HCT116 (cell line): ENCODE data around the gene COQ2. TPM values are rescaled to one million over a fixed set of nuclear protein-coding genes. Genes with fewer than 3 reads are reported as not detected.

ENCODE experiments used
- ATAC-seq: fragments of 200-7000 bp; cut with Tn5 transposase; 2 replicates; pipeline ENCODE4 v1.9.1; 2020; ENCODE audit warnings: mild to moderate bottlenecking, moderate library complexity
- BruUV-seq: library from RNA; stranded (reverse); fragments of 400-500 nt; replicated peaks from 2 replicates; lab custom pipeline; 2021; lab: Mats Ljungman, UMichigan
- CTCF ChIA-PET: fragments of 300-600 bp; sonication (Branson Sonifier 250); formaldehyde crosslinking; loops from one replicate; lab custom pipeline; 2021; ENCODE audit warnings: antibody characterized with exemption; lab: Charles Lee
- POLR2A ChIA-PET: fragments of 300-600, 350-600 bp; sonication (Branson Sonifier 250); formaldehyde crosslinking; loops from one replicate; lab custom pipeline; 2021; ENCODE audit warnings: antibody characterized with exemption; lab: Charles Lee
- RAD21 ChIA-PET, 2 experiments: fragments of 300-600 bp; sonication (Branson Sonifier 250); formaldehyde crosslinking; loops; one replicate each; lab custom pipeline; 2023; ENCODE audit warnings: low total read pairs in 2 of 2; ENCODE audit not compliant: uncharacterized antibody in 2 of 2, unreplicated experiment in 2 of 2, low non-redundant PET in 1 of 2; lab: Charles Lee
- DNase-seq: peaks from one replicate; pipeline ENCODE4 v3.0.0-alpha.2; 2010; ENCODE audit warnings: low read depth, low spot score
- H2AFZ ChIP-seq: fragments of 200-600 bp; shearing (Covaris generic), sonication (generic); 2 replicates; pipeline ENCODE4 v1.6.1; 2017; ENCODE audit warnings: low read depth, mixed run types, mixed read lengths, antibody characterized with exemption, low read length; ENCODE audit not compliant: poor library complexity, severe bottlenecking
- H3K27ac ChIP-seq: 2 replicates; pipeline ENCODE4 v1.5.1; 2012; ENCODE audit warnings: low read depth, low read length
- H3K27me3 ChIP-seq: fragments of 200-600 bp; sonication (generic); 2 replicates; pipeline ENCODE4 v1.6.1; 2016; ENCODE audit warnings: mixed run types, low read length, mixed read lengths; ENCODE audit not compliant: insufficient read depth
- H3K36me3 ChIP-seq, 2 experiments: fragments of 200-500 bp in 1 of 2; fragments of 200-600 bp in 1 of 2; sonication (Bioruptor generic) in 1 of 2; sonication (generic) in 1 of 2; 2 replicates each; pipeline versions ENCODE4 v1.5.1 to v1.6.1; 2014 to 2016; ENCODE audit warnings: low read length in 2 of 2, inconsistent platforms in 1 of 2, mixed read lengths in 1 of 2, mixed run types in 1 of 2; ENCODE audit not compliant: insufficient read depth in 2 of 2, control insufficient read depth in 1 of 2
- H3K4me1 ChIP-seq, 2 experiments: fragments of 200-600 bp in 1 of 2; sonication (generic) in 1 of 2; 2 replicates each; pipeline versions ENCODE4 v1.5.1 to v1.6.1; 2012 to 2017; ENCODE audit warnings: low read length in 2 of 2, inconsistent platforms in 1 of 2, mild to moderate bottlenecking in 1 of 2, mixed read lengths in 1 of 2, mixed run types in 1 of 2, moderate library complexity in 1 of 2; ENCODE audit not compliant: insufficient read depth in 2 of 2, control insufficient read depth in 1 of 2
- H3K4me2 ChIP-seq: fragments of 200-600 bp; sonication (generic); 2 replicates; pipeline ENCODE4 v1.6.1; 2017; ENCODE audit warnings: mixed run types, low read length, mixed read lengths
- H3K4me3 ChIP-seq, 2 experiments: fragments of 200-600 bp in 1 of 2; sonication (generic) in 1 of 2; replicated peaks in 1 of 2; 2 replicates each; pipeline ENCODE4 v1.5.1; 2011 to 2016; ENCODE audit warnings: low read length in 2 of 2, control low read depth in 1 of 2, low read depth in 1 of 2, mild to moderate bottlenecking in 1 of 2, mixed read lengths in 1 of 2, mixed run types in 1 of 2
- H3K79me2 ChIP-seq: fragments of 200-600 bp; sonication (generic); 2 replicates; pipeline ENCODE4 v1.6.1; 2017; ENCODE audit warnings: mild to moderate bottlenecking, mixed run types, low read length, moderate library complexity, mixed read lengths; ENCODE audit not compliant: insufficient read depth
- H3K9ac ChIP-seq: fragments of 200-600 bp; sonication (generic); 2 replicates; pipeline ENCODE4 v1.6.1; 2016; ENCODE audit warnings: low read length, mixed read lengths
- H3K9me2 ChIP-seq: fragments of 200-600 bp; sonication (generic), shearing (Covaris generic); 2 replicates; pipeline ENCODE4 v1.6.1; 2017; ENCODE audit warnings: mixed run types, mild to moderate bottlenecking, moderate library complexity; ENCODE audit not compliant: insufficient read depth
- H3K9me3 ChIP-seq, 2 experiments: fragments of 200-500 bp in 1 of 2; fragments of 200-600 bp in 1 of 2; sonication (Bioruptor generic) in 1 of 2; sonication (generic) in 1 of 2; 2 replicates each; pipeline ENCODE4 v1.6.1; 2014 to 2017; ENCODE audit warnings: low read length in 2 of 2, mixed read lengths in 2 of 2, inconsistent platforms in 1 of 2, low read depth in 1 of 2, mild to moderate bottlenecking in 1 of 2, mixed run types in 1 of 2, moderate library complexity in 1 of 2; ENCODE audit not compliant: control insufficient read depth in 1 of 2, insufficient read depth in 1 of 2
- H4K20me1 ChIP-seq: fragments of 200-600 bp; sonication (generic), shearing (Covaris generic); 2 replicates; pipeline ENCODE4 v1.6.1; 2017; ENCODE audit warnings: mixed run types, mild to moderate bottlenecking, moderate library complexity; ENCODE audit not compliant: insufficient read depth
- ATF3 ChIP-seq: IDR thresholded peaks from 2 replicates; pipeline ENCODE4 v1.6.1; 2012
- CBX3 ChIP-seq: IDR thresholded peaks from 2 replicates; pipeline ENCODE4 v1.6.1; 2012; ENCODE audit warnings: low read depth
- CTCF ChIP-seq, 3 experiments: fragments of 200-600 bp in 1 of 3; sonication (generic) in 1 of 3; IDR thresholded peaks in 2 of 3; conservative IDR thresholded peaks in 1 of 3; 2 replicates each; pipeline ENCODE4 v1.5.1; 2012 to 2017; ENCODE audit warnings: low read depth in 2 of 3, low read length in 2 of 3, antibody characterized with exemption in 1 of 3, borderline replicate concordance in 1 of 3, control low read depth in 1 of 3, mild to moderate bottlenecking in 1 of 3, mixed read lengths in 1 of 3, mixed run types in 1 of 3, moderate library complexity in 1 of 3; ENCODE audit not compliant: insufficient read depth in 1 of 3
- EGR1 ChIP-seq: IDR thresholded peaks from 2 replicates; pipeline ENCODE4 v1.6.1; 2012; ENCODE audit warnings: low read depth
- ELF1 ChIP-seq: IDR thresholded peaks from 2 replicates; pipeline ENCODE4 v1.6.1; 2012; ENCODE audit warnings: low read depth, borderline replicate concordance
- EZH2 ChIP-seq: fragments of 200-600 bp; sonication (generic); IDR thresholded peaks from 2 replicates; pipeline ENCODE4 v1.6.1; 2017; ENCODE audit warnings: antibody characterized with exemption, mixed run types
- EZH2phosphoT487 ChIP-seq: fragments of 200-600 bp; IDR thresholded peaks from 2 replicates; pipeline ENCODE4 v1.6.1; 2018; ENCODE audit warnings: antibody characterized with exemption, borderline replicate concordance
- JUND ChIP-seq: IDR thresholded peaks from 2 replicates; pipeline ENCODE4 v1.6.1; 2012
- MAX ChIP-seq: IDR thresholded peaks from 2 replicates; pipeline ENCODE4 v1.6.1; 2012
- POLR2A ChIP-seq: IDR thresholded peaks from 2 replicates; pipeline ENCODE4 v1.7.0; 2011; ENCODE audit warnings: borderline replicate concordance; ENCODE audit not compliant: insufficient read depth, insufficient read length; ENCODE audit errors: extremely low read depth
- RAD21 ChIP-seq: IDR thresholded peaks from 2 replicates; pipeline ENCODE4 v1.6.1; 2012; ENCODE audit warnings: low read depth, mild to moderate bottlenecking
- REST ChIP-seq: IDR thresholded peaks from 2 replicates; pipeline ENCODE4 v1.6.1; 2012; ENCODE audit warnings: low read depth
- SP1 ChIP-seq: IDR thresholded peaks from 2 replicates; pipeline ENCODE4 v1.6.1; 2012; ENCODE audit warnings: low read depth
- TCF7L2 ChIP-seq: IDR thresholded peaks from 2 replicates; pipeline ENCODE4 v1.7.0; 2011; ENCODE audit warnings: borderline replicate concordance, inconsistent platforms; ENCODE audit not compliant: insufficient read depth, insufficient read length; ENCODE audit errors: extremely low read depth
- ZBTB33 ChIP-seq: IDR thresholded peaks from 2 replicates; pipeline ENCODE4 v1.6.1; 2011; ENCODE audit warnings: mild to moderate bottlenecking, low read length, moderate library complexity; ENCODE audit not compliant: insufficient replicate concordance; ENCODE audit errors: extremely low read depth
- ZNF274 ChIP-seq: fragments of 200-500 bp; sonication (Bioruptor generic); IDR thresholded peaks from 2 replicates; pipeline ENCODE4 v1.6.1; 2014; ENCODE audit warnings: mild to moderate bottlenecking, low read depth, low read length, inconsistent platforms
- intact Hi-C: fragments of 100-400 bp; cut with micrococcal nuclease; formaldehyde crosslinking; loops from 2 replicates; pipeline ENCODE4 v1.10.0; 2022
- total RNA-seq: library from RNA; stranded (reverse); gene quantifications from one replicate; pipeline ENCODE4 v1.2.1, GENCODE V29; 2021; ENCODE audit not compliant: unreplicated experiment

Gene COQ2
- total RNA-seq, 1 experiment from 2014 or later: 20.6 TPM

- TF ChIP-seq EZH2 (no peak), EGR1 (no peak), POLR2A (no peak), MAX (no peak), REST (no peak)
Observed at GRCh38 chr4:83247415-83248357, 36.9 kb downstream of the COQ2 start (continued).

GRCh38 chr4:83241132-83241531 lies 43.5 kb downstream of the COQ2 start:
- BruUV-seq: no TSS peak
- intact Hi-C loops: no loop called here
- ChIA-PET CTCF (no interaction called here), POLR2A (no interaction called here), RAD21 (interaction anchor here in 1 of 2 experiments (1.1 kb wide), 1 partner anchor 33 kb away, joined by 3 read pairs; no protein-coding TSS in a partner anchor)
- DNase-seq (no peak), ATAC-seq (no peak)
- Histone ChIP-seq H3K79me2 (no peaks in the 10 kb centered on the region), H3K36me3 (no peaks in the 10 kb centered on the region), H3K9me2 (no peaks in the 10 kb centered on the region), H3K4me1 (no peaks in the 10 kb centered on the region), H4K20me1 (no peaks in the 10 kb centered on the region), H3K27ac (no peak overlapping the region), H3K9me3 (no peaks in the 10 kb centered on the region), H3K9ac (no peak overlapping the region), H3K4me2 (no peak overlapping the region), H3K4me3 (no peak overlapping the region), H3K27me3 (no peaks in the 10 kb centered on the region), H2AFZ (no peak overlapping the region)
- TF ChIP-seq EZH2 (no peak), CTCF (IDR thresholded peaks at IDR 0.05 in 2 of 3, conservative IDR thresholded peaks at IDR 0.05 in 1 of 3; ENCODE audit: borderline replicate concordance in 1 of 3, insufficient read depth in 1 of 3, low read depth in 2 of 3, low read length in 2 of 3) (no peak), ATF3 (no peak), RAD21 (no peak), EZH2phosphoT487 (no peak), CBX3 (no peak), ZBTB33 (no peak), POLR2A (no peak), JUND (no peak), TCF7L2 (no peak), SP1 (no peak), ELF1 (no peak), ZNF274 (no peak), EGR1 (no peak)
